KOPT-K1 (cell line): Measurements from ENCODE around the gene MT1B.

Experiments
- H3K27ac ChIP-seq: fragments of 200-600 bp; sonication (generic); 2 replicates; pipeline ENCODE4 v1.5.1; 2016; ENCODE audit warnings: antibody characterized with exemption, mild to moderate bottlenecking, low read depth, low read length; ENCODE audit not compliant: poor library complexity, severe bottlenecking
- H3K36me3 ChIP-seq: fragments of 200-600 bp; sonication (generic); 2 replicates; pipeline ENCODE4 v1.5.1; 2017; ENCODE audit warnings: antibody characterized with exemption, mild to moderate bottlenecking, low read length, moderate library complexity; ENCODE audit not compliant: insufficient read depth
- H3K9me3 ChIP-seq: fragments of 200-600 bp; sonication (generic); 2 replicates; pipeline ENCODE4 v1.5.1; 2017; ENCODE audit warnings: antibody characterized with exemption, low read length, mild to moderate bottlenecking; ENCODE audit not compliant: insufficient read depth, poor library complexity, severe bottlenecking

Gene MT1B

GRCh38 chr16:56640076-56640475 is 11.6 kb upstream of the MT1B start:
- Histone ChIP-seq H3K9me3 (no peaks in the 10 kb centered on the region), H3K36me3 (no peaks in the 10 kb centered on the region), H3K27ac (no peak overlapping the region)

- no peaks in the 10 kb centered on the region for H3K9me3 ChIP-seq
- no peak overlapping the region for H3K27ac ChIP-seq
- H3K36me3 ChIP-seq: no peaks in the 10 kb centered on the region
Observed at GRCh38 chr16:56641166-56641565, 10.5 kb upstream of the MT1B start.

GRCh38 chr16:56643080-56643778 is 8.5 kb upstream of the MT1B start:
- H3K36me3 ChIP-seq: no peaks in the 10 kb centered on the region
- H3K9me3 ChIP-seq: no peaks in the 10 kb centered on the region
- H3K27ac ChIP-seq: no peak overlapping the region

GRCh38 chr16:56643833-56644232 is 7.9 kb upstream of the MT1B start:
- Histone ChIP-seq H3K36me3 (no peaks in the 10 kb centered on the region), H3K9me3 (no peaks in the 10 kb centered on the region), H3K27ac (no peak overlapping the region)

- no peak overlapping the region for H3K27ac ChIP-seq
- H3K9me3 ChIP-seq: no peaks in the 10 kb centered on the region
- H3K36me3 ChIP-seq: no peaks in the 10 kb centered on the region
Observed at GRCh38 chr16:56645311-56645710, 6.4 kb upstream of the MT1B start.

- no peaks in the 10 kb centered on the region for H3K36me3 ChIP-seq
- no peaks in the 10 kb centered on the region for H3K9me3 ChIP-seq
- H3K27ac ChIP-seq: no peak overlapping the region
Observed at GRCh38 chr16:56645838-56646237, 5.8 kb upstream of the MT1B start.

- Histone ChIP-seq H3K27ac (no peak overlapping the region), H3K36me3 (no peaks in the 10 kb centered on the region), H3K9me3 (no peaks in the 10 kb centered on the region)
Observed at GRCh38 chr16:56647641-56648431, 3.9 kb upstream of the MT1B start.

GRCh38 chr16:56649271-56649670 is 2.4 kb upstream of the MT1B start:
- Histone ChIP-seq H3K27ac (no peak overlapping the region), H3K36me3 (no peaks in the 10 kb centered on the region), H3K9me3 (no peaks in the 10 kb centered on the region)

- no peak overlapping the region for H3K27ac ChIP-seq
- H3K36me3 ChIP-seq: no peaks in the 10 kb centered on the region
- H3K9me3 ChIP-seq: no peaks in the 10 kb centered on the region
Observed at GRCh38 chr16:56649820-56650219, 1.9 kb upstream of the MT1B start.

- no peak overlapping the region for H3K27ac ChIP-seq
- no peaks in the 10 kb centered on the region for H3K9me3 ChIP-seq
- H3K36me3 ChIP-seq: no peaks in the 10 kb centered on the region
Observed at GRCh38 chr16:56652600-56652999, 914 bp downstream of the MT1B start.

- H3K27ac ChIP-seq: no peak overlapping the region
- no peaks in the 10 kb centered on the region for H3K36me3 ChIP-seq
- no peaks in the 10 kb centered on the region for H3K9me3 ChIP-seq
Observed at GRCh38 chr16:56653218-56653617, 1.5 kb downstream of the MT1B start.

- Histone ChIP-seq H3K27ac (no peak within 1 kb of the TSS), H3K36me3 (no peaks in the 10 kb centered on the region)
Observed at GRCh38 chr16:56657555-56658326, 6.1 kb downstream of the MT1B start, which contains the start of gene MT1F. Gene MT1F, plus strand, starts transcription at chr16:56657959. Its CDS starts 100 bp downstream, at chr16:56658059.

GRCh38 chr16:56658327-56658875 is 6.7 kb downstream of the MT1B start:
- Histone ChIP-seq H3K36me3 (no peaks in the 10 kb centered on the region), H3K9me3 (no peaks in the 10 kb centered on the region), H3K27ac (no peak overlapping the region)

More at GRCh38 chr16:56657555-56658326, 6.1 kb downstream of the MT1B start, which contains the start of gene MT1F:
- H3K9me3 ChIP-seq: no peaks in the 10 kb centered on the region

GRCh38 chr16:56662357-56663354 is 11.0 kb downstream of the MT1B start:
- Histone ChIP-seq H3K9me3 (no peaks in the 10 kb centered on the region), H3K27ac (no peak overlapping the region), H3K36me3 (no peaks in the 10 kb centered on the region)
